HG03432 (cell line): ENCODE results near the gene TXLNA.

Experiments used
- ATAC-seq: cut with Tn5 transposase; IDR thresholded peaks from one replicate; pipeline ENCODE4 v1.9.1; 2021; ENCODE audit warnings: mild to moderate bottlenecking, moderate library complexity; ENCODE audit not compliant: unreplicated experiment

Gene TXLNA

DNA sequence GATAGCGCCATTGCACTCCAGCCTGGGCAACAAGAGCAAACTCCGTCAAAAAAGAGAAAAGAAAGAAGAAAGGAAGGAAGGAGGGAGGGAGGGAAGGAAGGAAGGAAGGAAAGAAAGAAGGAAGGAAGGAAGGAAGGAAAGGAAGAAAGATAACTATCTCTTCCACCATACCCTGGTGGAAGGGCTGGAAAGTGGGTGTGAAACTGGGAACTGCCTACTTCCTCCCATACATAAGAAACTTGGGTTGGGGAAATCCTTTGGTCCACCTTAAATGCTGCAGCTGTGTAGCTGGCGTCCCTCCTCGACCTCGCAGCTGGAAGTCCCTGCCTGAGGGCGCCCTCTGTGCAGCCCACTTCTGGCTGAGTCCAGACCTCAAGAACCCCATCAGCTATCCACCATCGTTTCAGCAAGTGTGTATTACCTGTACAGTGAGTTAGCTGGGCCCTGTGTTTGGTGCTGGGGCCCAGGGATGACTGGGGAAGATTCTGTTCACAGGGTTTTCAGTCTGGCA is 62.9 kb downstream of the TXLNA start:
- no peak for ATAC-seq

DNA sequence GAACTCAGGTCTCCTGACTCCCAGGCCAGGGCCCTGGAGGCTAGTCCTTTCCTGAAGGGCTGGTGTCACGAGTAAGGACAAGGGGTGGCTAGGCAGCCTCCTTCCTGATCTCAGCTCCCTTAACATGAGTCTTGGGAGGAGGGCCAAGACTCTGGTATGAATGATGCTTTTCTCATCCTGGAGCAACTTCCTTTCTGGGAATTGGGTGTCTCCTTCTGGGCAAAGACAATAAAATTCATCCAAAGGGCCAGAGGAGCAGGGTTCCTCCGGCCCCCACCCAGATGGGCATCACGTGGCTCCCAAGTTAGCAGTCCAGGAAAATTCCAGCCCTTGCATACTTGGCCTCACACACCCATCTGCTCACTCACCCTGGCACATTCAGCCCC is 67.4 kb downstream of the TXLNA start, which contains the start of gene FAM167B:
FAM167B (plus strand) TSS at position 335 of the 386 bp plus-strand sequence. CDS start 200 bp downstream, outside the sequence.
- ATAC-seq: no peak

DNA sequence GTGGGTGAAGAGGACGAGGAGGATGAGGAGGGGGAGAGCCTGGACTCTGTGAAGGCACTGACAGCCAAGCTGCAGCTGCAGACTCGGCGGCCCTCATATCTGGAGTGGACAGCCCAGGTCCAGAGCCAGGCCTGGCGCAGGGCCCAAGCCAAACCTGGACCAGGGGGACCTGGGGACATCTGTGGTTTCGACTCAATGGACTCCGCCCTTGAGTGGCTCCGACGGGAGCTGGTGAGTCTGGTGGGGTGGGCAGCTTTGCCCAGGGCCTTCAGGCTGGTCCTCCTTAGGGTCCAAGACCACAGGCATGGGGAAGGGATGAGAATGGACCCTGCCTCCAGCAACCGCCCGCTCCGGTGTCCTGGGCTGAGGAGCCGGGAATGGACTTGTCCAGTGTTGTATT is 68.0 kb downstream of the TXLNA start:
- ATAC-seq: no peak
